H1 (cell line): Measurements from ENCODE around the gene CENPC. TPM values are rescaled to one million over a fixed set of nuclear protein-coding genes. Genes with fewer than 3 reads are reported as not detected.

Source experiments
- CTCF ChIA-PET: fragments of 300-600 bp; sonication (Branson Sonifier 250); formaldehyde crosslinking; loops from one replicate; lab custom pipeline; 2021; ENCODE audit not compliant: partially characterized antibody; lab: Charles Lee
- POLR2A ChIA-PET: fragments of 300-600 bp; sonication (Branson Sonifier 250); formaldehyde crosslinking; loops from one replicate; lab custom pipeline; 2021; ENCODE audit warnings: inconsistent platforms; ENCODE audit not compliant: partially characterized antibody; lab: Charles Lee
- DNase-seq, 2 experiments: peaks; one replicate each; pipeline versions ENCODE4 v3.0.0 to v3.0.0-alpha.2; 2010 to 2022; ENCODE audit warnings: low spot score in 2 of 2, low read depth in 1 of 2, mixed read lengths in 1 of 2
- FAIRE-seq: peaks from 2 replicates; lab custom pipeline; 2011; peaks lifted over from hg19 to GRCh38; lab: Jason Lieb, UNC
- H2AFZ ChIP-seq: 2 replicates; pipeline ENCODE4 v1.8.1; 2012; ENCODE audit warnings: low read length, inconsistent platforms
- H2AK5ac ChIP-seq: 2 replicates; pipeline ENCODE4 v1.6.1; 2013; ENCODE audit warnings: low read depth, low read length
- H2BK120ac ChIP-seq: replicated peaks from 2 replicates; pipeline ENCODE3; 2013; ENCODE audit warnings: low read depth, low read length, inconsistent platforms
- H2BK12ac ChIP-seq: 2 replicates; pipeline ENCODE4 v1.6.1; 2013; ENCODE audit warnings: low read depth, low read length
- H2BK15ac ChIP-seq: 2 replicates; pipeline ENCODE4 v1.6.1; 2013; ENCODE audit warnings: low read length
- H2BK20ac ChIP-seq: 2 replicates; pipeline ENCODE4 v1.6.1; 2013; ENCODE audit warnings: low read length
- H2BK5ac ChIP-seq: 2 replicates; pipeline ENCODE4 v1.6.1; 2013; ENCODE audit warnings: low read depth, low read length
- H3K14ac ChIP-seq: 2 replicates; pipeline ENCODE4 v1.6.1; 2013; ENCODE audit warnings: inconsistent platforms; ENCODE audit not compliant: insufficient read length
- H3K18ac ChIP-seq: 2 replicates; pipeline ENCODE4 v1.6.1; 2013; ENCODE audit warnings: low read length; ENCODE audit errors: extremely low read depth
- H3K23ac ChIP-seq: 2 replicates; pipeline ENCODE4 v1.6.1; 2013; ENCODE audit warnings: inconsistent platforms; ENCODE audit not compliant: insufficient read length
- H3K23me2 ChIP-seq: 2 replicates; pipeline ENCODE4 v1.6.1; 2013; ENCODE audit warnings: low read depth, low read length
- H3K27ac ChIP-seq: 2 replicates; pipeline ENCODE4 v1.6.1; 2011; ENCODE audit warnings: low read depth, low read length, inconsistent platforms
- H3K27me3 ChIP-seq, 4 experiments: replicated peaks in 1 of 4; 1 replicate in 1 of 4; 2 replicates in 3 of 4; pipeline versions ENCODE4 v1.6.1 to v1.8.1; 2011 to 2013; ENCODE audit warnings: low read length in 3 of 4, mild to moderate bottlenecking in 3 of 4, inconsistent platforms in 2 of 4, mixed read lengths in 2 of 4, moderate library complexity in 1 of 4; ENCODE audit not compliant: control insufficient read depth in 3 of 4, insufficient read depth in 3 of 4; ENCODE audit errors: extremely low read depth in 1 of 4
- H3K36me3 ChIP-seq, 4 experiments: 2 replicates each; pipeline versions ENCODE4 v1.6.1 to v1.8.1; 2011 to 2013; ENCODE audit warnings: mild to moderate bottlenecking in 4 of 4, low read length in 3 of 4, moderate library complexity in 2 of 4, control low read depth in 1 of 4, inconsistent platforms in 1 of 4; ENCODE audit not compliant: insufficient read depth in 4 of 4, control insufficient read depth in 2 of 4
- H3K4ac ChIP-seq: replicated peaks from 2 replicates; pipeline ENCODE3; 2013; ENCODE audit warnings: low read length, low read depth, mixed read lengths, inconsistent platforms; ENCODE audit not compliant: insufficient read length
- H3K4me1 ChIP-seq, 4 experiments: replicated peaks in 1 of 4; 1 replicate in 1 of 4; 2 replicates in 3 of 4; pipeline versions ENCODE4 v1.6.1 to v1.8.1; 2011 to 2013; ENCODE audit warnings: low read length in 3 of 4, inconsistent platforms in 2 of 4, mixed read lengths in 1 of 4; ENCODE audit not compliant: insufficient read depth in 4 of 4, control insufficient read depth in 3 of 4
- H3K4me2 ChIP-seq, 2 experiments: 2 replicates each; pipeline versions ENCODE4 v1.6.1 to v1.8.1; 2011 to 2013; ENCODE audit warnings: low read depth in 2 of 2, low read length in 2 of 2, control low read depth in 1 of 2, inconsistent platforms in 1 of 2, mild to moderate bottlenecking in 1 of 2; ENCODE audit not compliant: insufficient read depth in 1 of 2
- H3K4me3 ChIP-seq, 4 experiments: fragments of 200-600, 300-600 bp in 1 of 4; sonication (generic), shearing (Covaris generic), sonication (Bioruptor Twin) in 1 of 4; 2 replicates each; pipeline versions ENCODE4 v1.5.1 to v1.8.1; 2011 to 2016; ENCODE audit warnings: low read length in 4 of 4, low read depth in 3 of 4, control low read depth in 2 of 4, inconsistent platforms in 2 of 4, mild to moderate bottlenecking in 2 of 4, mixed read lengths in 1 of 4, moderate library complexity in 1 of 4; ENCODE audit not compliant: insufficient read depth in 2 of 4; ENCODE audit errors: extremely low read depth in 1 of 4
- H3K56ac ChIP-seq: replicated peaks from 2 replicates; pipeline ENCODE3; 2013; ENCODE audit warnings: low read depth, mild to moderate bottlenecking, mixed read lengths, low read length, inconsistent platforms; ENCODE audit not compliant: insufficient read length
- H3K79me1 ChIP-seq: 2 replicates; pipeline ENCODE4 v1.6.1; 2013; ENCODE audit warnings: low read depth, low read length, control low read depth
- H3K79me2 ChIP-seq, 2 experiments: 2 replicates each; pipeline versions ENCODE4 v1.6.1 to v1.8.1; 2012 to 2013; ENCODE audit warnings: low read length in 2 of 2, mild to moderate bottlenecking in 2 of 2, inconsistent platforms in 1 of 2; ENCODE audit not compliant: insufficient read depth in 2 of 2, control insufficient read depth in 1 of 2
- H3K9ac ChIP-seq, 4 experiments: replicated peaks in 1 of 4; 1 replicate in 1 of 4; 2 replicates in 3 of 4; pipeline versions ENCODE4 v1.6.1 to v1.8.1; 2011 to 2013; ENCODE audit warnings: low read depth in 3 of 4, low read length in 3 of 4, control low read depth in 2 of 4, mild to moderate bottlenecking in 2 of 4, moderate library complexity in 2 of 4, inconsistent platforms in 1 of 4; ENCODE audit errors: extremely low read depth in 1 of 4
- H3K9me3 ChIP-seq, 2 experiments: 2 replicates each; pipeline versions ENCODE4 v1.6.1 to v1.8.1; 2012 to 2013; ENCODE audit warnings: mild to moderate bottlenecking in 2 of 2, moderate library complexity in 2 of 2, control low read depth in 1 of 2, inconsistent platforms in 1 of 2, low read depth in 1 of 2, low read length in 1 of 2, mixed read lengths in 1 of 2; ENCODE audit not compliant: insufficient read depth in 2 of 2
- H4K20me1 ChIP-seq, 2 experiments: replicated peaks in 1 of 2; 2 replicates each; pipeline versions ENCODE3 to v1.8.1; 2011 to 2013; ENCODE audit warnings: inconsistent platforms in 2 of 2, low read length in 2 of 2, mild to moderate bottlenecking in 1 of 2; ENCODE audit not compliant: insufficient read depth in 2 of 2, control insufficient read depth in 1 of 2
- H4K5ac ChIP-seq: 2 replicates; pipeline ENCODE4 v1.6.1; 2013; ENCODE audit warnings: low read length, low read depth, mixed read lengths, inconsistent platforms; ENCODE audit not compliant: insufficient read length
- H4K8ac ChIP-seq: 2 replicates; pipeline ENCODE4 v1.8.0; 2013; ENCODE audit warnings: mild to moderate bottlenecking, moderate library complexity, low read length, inconsistent platforms; ENCODE audit not compliant: insufficient read depth; ENCODE audit errors: extremely low read depth
- H4K91ac ChIP-seq: replicated peaks from 2 replicates; pipeline ENCODE3; 2013; ENCODE audit warnings: low read length, mixed read lengths, inconsistent platforms; ENCODE audit not compliant: insufficient read length
- BACH1 ChIP-seq: IDR thresholded peaks from 2 replicates; pipeline ENCODE4 v1.6.1; 2012; ENCODE audit warnings: low read length, improper control_type of control experiment
- EGR1 ChIP-seq: IDR thresholded peaks from 2 replicates; pipeline ENCODE4 v1.6.1; 2011; ENCODE audit warnings: low read depth, low read length, borderline replicate concordance
- EZH2 ChIP-seq: fragments of 200-600 bp; sonication (generic); IDR thresholded peaks from 2 replicates; pipeline ENCODE4 v1.7.1; 2012; ENCODE audit warnings: low read depth, mild to moderate bottlenecking, moderate library complexity, low read length, inconsistent platforms; ENCODE audit not compliant: severe bottlenecking
- MAFK ChIP-seq: IDR thresholded peaks from 2 replicates; pipeline ENCODE4 v1.6.1; 2012; ENCODE audit warnings: low read depth, mild to moderate bottlenecking, improper control_type of control experiment, low read length
- RXRA ChIP-seq: IDR thresholded peaks from 2 replicates; pipeline ENCODE4 v1.6.1; 2011; ENCODE audit warnings: low read depth, mild to moderate bottlenecking, low read length, moderate library complexity; ENCODE audit not compliant: insufficient read depth
- ZNF274 ChIP-seq: IDR thresholded peaks from 2 replicates; pipeline ENCODE4 v1.7.0; 2012; ENCODE audit warnings: low read length, borderline replicate concordance; ENCODE audit errors: extremely low read depth
- WGBS, 2 experiments: shearing (Covaris generic) in 1 of 2; methylation state at CpG; one replicate each; pipeline versions ENCODE4 v1.1.6 to v1.1.7; 2013 to 2015; ENCODE audit warnings: low lambda C conversion rate in 2 of 2, mixed read lengths in 2 of 2, inconsistent platforms in 1 of 2, low coverage in 1 of 2, missing lambda C conversion rate in 1 of 2; ENCODE audit not compliant: insufficient replicate concordance in 2 of 2, insufficient coverage in 1 of 2, insufficient read length in 1 of 2; ENCODE audit errors: extremely low coverage in 1 of 2, missing lambda C conversion rate in 1 of 2; 5-methylcytosine and 5-hydroxymethylcytosine counted together
- polyA plus RNA-seq, 7 experiments: library from polyadenylated mRNA; depleted of rRNA in 3 of 7; stranded (reverse) in 5 of 7; unstranded in 2 of 7; fragments of >200 nt in 5 of 7; fragments of 200-250 nt in 2 of 7; gene quantifications; 1 replicate in 5 of 7; 2 replicates in 1 of 7; 4 replicates in 1 of 7; pipeline versions ENCODE4 v1.2.1 to v1.2.3, GENCODE V29; 2011 to 2013; ENCODE audit warnings: missing spikeins in 2 of 7, mixed read lengths in 2 of 7
- total RNA-seq: library from RNA; stranded (reverse); fragmentation: NEBNext Ultra II Directional; extraction: Animal tissue kit (Norgen Biotek cat#: 25700); gene quantifications from 2 replicates; pipeline ENCODE4 v1.2.1, GENCODE V29; 2021
- TF ChIP-seq, protein P1 (sequence below): IDR thresholded peaks from 2 replicates; pipeline ENCODE4 v1.6.1; 2012; ENCODE audit warnings: inconsistent platforms
- TF ChIP-seq, protein P2 (sequence below): IDR thresholded peaks from 2 replicates; pipeline ENCODE4 v1.6.1; 2012; ENCODE audit warnings: inconsistent platforms
- TF ChIP-seq, protein P3 (sequence below), 3 experiments: IDR thresholded peaks; 1 replicate in 2 of 3; 2 replicates in 1 of 3; pipeline versions ENCODE4 v1.5.1 to v1.6.1; 2011; ENCODE audit warnings: low read length in 3 of 3, mild to moderate bottlenecking in 3 of 3, inconsistent platforms in 2 of 3, low read depth in 1 of 3, moderate library complexity in 1 of 3; ENCODE audit not compliant: insufficient read depth in 1 of 3; ENCODE audit errors: control extremely low read depth in 1 of 3

CENPC gene
- total and polyA plus RNA-seq, 2 of the 8 experiments (the other 6 are each of a cell fraction or from before 2014, with no cell fraction given) = 2.8 to 15.7 TPM

DNA sequence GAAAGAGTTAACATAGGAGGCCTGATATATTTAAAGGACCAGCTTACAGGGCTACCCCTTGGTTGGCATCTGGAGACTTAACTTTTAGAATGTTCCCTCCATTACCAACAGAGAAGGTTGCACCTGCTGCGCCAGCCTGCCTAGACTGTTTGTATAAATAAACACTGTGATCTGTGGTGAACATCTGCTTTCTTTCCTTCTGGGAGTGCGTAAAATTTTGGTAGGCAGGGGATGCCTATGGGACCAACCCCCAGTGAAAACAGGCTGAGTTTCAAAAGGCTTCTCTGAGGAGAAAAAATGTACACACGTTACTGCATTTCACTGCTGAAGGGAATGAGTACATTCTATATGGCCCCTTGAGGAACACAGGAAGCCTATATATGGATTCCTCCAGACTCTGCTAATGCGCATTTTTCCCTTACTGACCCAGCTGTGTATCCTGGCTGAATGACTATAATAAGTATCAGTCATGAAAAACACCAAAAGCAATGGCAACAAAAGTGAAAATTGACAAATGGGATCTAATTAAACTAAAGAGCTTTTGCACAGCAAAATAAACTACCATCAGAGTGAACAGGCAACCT lies 13.8 kb downstream of the CENPC start:
- Histone ChIP-seq H2BK5ac (no peak overlapping the region), H3K36me3 (peaks cover 0 to 37% (median 12%) of the 10 kb centered on the region in 4 experiments; a peak in 7 of 8 replicates), H4K91ac (no peak overlapping the region), H3K9me3 (peaks cover 0 to 5% of the 10 kb centered on the region in 2 experiments; a peak in 1 of 4 replicates), H3K23ac (no peak overlapping the region), H3K14ac (no peak overlapping the region), H3K4ac (no peak overlapping the region), H3K4me1 (no peaks in the 10 kb centered on the region), H2BK120ac (no peak overlapping the region), H2AK5ac (no peak overlapping the region), H4K5ac (no peak overlapping the region), H3K4me2 (no peak overlapping the region), H3K56ac (no peak overlapping the region), H3K4me3 (no peak overlapping the region), H3K27me3 (no peaks in the 10 kb centered on the region), H3K23me2 (no peaks in the 10 kb centered on the region), H2BK15ac (no peak overlapping the region), H2BK12ac (no peak overlapping the region), H2AFZ (no peak overlapping the region), H4K8ac (no peak overlapping the region), H3K27ac (no peak overlapping the region), H3K79me2 (peaks cover 0 to 7% of the 10 kb centered on the region in 2 experiments; a peak in 1 of 4 replicates), H4K20me1 (no peaks in the 10 kb centered on the region), H3K9ac (no peak overlapping the region), H2BK20ac (no peak overlapping the region), H3K18ac (no peak overlapping the region), H3K79me1 (no peaks in the 10 kb centered on the region)
- 87% methylated on average over 4 of the region's 4 CpGs; no CpG with 5 or more reads in 1 of the 2 experiments for whole genome bisulfite sequencing, 2 experiments
- DNase-seq (no peak), FAIRE-seq (no peak)
- POLR2A ChIA-PET = interaction anchor here (1.1 kb wide), 1 partner anchor 14 kb away, joined by 3 read pairs; the partner anchor contains the start of gene CENPC
- CTCF ChIA-PET = no interaction called here
- no peak for TF ChIP-seq MAFK
- TF ChIP-seq ZNF274 = no peak
- TF ChIP-seq RXRA = no peak
- no peak for TF ChIP-seq EZH2
- TF ChIP-seq, protein P1, sequence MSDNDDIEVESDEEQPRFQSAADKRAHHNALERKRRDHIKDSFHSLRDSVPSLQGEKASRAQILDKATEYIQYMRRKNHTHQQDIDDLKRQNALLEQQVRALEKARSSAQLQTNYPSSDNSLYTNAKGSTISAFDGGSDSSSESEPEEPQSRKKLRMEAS = no peak
- no peak for TF ChIP-seq EGR1
- TF ChIP-seq, protein P2, sequence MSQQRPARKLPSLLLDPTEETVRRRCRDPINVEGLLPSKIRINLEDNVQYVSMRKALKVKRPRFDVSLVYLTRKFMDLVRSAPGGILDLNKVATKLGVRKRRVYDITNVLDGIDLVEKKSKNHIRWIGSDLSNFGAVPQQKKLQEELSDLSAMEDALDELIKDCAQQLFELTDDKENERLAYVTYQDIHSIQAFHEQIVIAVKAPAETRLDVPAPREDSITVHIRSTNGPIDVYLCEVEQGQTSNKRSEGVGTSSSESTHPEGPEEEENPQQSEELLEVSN = no peak
- TF ChIP-seq, protein P3, sequence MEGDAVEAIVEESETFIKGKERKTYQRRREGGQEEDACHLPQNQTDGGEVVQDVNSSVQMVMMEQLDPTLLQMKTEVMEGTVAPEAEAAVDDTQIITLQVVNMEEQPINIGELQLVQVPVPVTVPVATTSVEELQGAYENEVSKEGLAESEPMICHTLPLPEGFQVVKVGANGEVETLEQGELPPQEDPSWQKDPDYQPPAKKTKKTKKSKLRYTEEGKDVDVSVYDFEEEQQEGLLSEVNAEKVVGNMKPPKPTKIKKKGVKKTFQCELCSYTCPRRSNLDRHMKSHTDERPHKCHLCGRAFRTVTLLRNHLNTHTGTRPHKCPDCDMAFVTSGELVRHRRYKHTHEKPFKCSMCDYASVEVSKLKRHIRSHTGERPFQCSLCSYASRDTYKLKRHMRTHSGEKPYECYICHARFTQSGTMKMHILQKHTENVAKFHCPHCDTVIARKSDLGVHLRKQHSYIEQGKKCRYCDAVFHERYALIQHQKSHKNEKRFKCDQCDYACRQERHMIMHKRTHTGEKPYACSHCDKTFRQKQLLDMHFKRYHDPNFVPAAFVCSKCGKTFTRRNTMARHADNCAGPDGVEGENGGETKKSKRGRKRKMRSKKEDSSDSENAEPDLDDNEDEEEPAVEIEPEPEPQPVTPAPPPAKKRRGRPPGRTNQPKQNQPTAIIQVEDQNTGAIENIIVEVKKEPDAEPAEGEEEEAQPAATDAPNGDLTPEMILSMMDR (IDR thresholded peaks at IDR 0.05; ENCODE audit: control extremely low read depth in 1 of 3, insufficient read depth in 1 of 3, low read depth in 1 of 3, low read length in 3 of 3) = no peak
- TF ChIP-seq BACH1 = no peak
